CD4-positive, alpha-beta T cell treated with Interleukin-12 subunit alpha and Interleukin-12 subunit beta, for 1 hour (primary cell): ENCODE results near the gene TBC1D9B.

Source experiments
- DNase-seq: peaks from one replicate; pipeline ENCODE4 v3.0.0-alpha.2; 2020

The TBC1D9B gene

DNA sequence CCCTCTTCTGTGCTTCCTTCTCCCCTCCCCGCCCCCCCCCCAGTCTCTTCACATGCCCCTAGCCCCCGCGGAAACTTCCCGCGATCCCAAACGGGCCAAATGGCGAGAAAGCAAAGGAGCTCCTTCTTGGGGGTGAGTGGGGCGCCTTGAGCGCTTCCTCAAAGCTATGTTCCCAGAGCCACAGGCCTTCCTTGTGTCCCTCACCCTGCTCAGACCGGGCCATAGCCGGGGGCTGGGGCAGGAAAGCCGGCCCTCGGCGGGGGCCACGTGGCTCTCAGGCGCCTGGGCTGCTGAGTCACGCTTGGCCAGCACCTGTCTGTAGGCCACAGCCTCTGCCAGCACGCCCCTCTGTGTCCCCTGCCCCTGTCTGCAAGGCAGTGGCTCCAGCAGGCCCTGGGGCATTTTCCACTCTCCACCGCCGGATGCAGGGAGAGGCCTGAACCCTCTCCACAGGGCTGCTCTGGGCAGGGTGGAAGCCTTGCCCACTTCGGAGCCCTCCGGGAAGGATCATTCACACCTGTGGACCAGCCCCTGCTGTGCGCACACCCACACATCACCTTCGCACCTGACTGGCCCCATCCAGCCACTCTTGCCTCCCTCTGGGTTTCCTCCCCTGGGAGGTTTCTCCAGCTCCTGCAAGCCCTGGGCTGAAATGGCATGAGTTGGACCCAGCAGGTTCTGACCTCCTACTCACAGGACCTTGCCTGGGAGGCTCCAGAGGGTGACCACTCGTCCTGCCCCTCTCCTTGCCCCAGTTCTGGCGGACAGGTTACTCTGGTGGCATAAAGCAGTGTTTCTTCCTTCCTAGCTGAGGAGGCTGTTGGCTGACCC lies 88.2 kb downstream of the TBC1D9B start:
- no peak for DNase-seq

GRCh38 chr5:179818746-179819295 lies 88.9 kb downstream of the TBC1D9B start:
- DNase-seq, result peak; percentile 93

- no peak for DNase-seq
Measured at GRCh38 chr5:179817890-179818745, 89.6 kb downstream of the TBC1D9B start.

GRCh38 chr5:179817470-179817840 lies 90.2 kb downstream of the TBC1D9B start:
- DNase-seq, result no peak

DNA sequence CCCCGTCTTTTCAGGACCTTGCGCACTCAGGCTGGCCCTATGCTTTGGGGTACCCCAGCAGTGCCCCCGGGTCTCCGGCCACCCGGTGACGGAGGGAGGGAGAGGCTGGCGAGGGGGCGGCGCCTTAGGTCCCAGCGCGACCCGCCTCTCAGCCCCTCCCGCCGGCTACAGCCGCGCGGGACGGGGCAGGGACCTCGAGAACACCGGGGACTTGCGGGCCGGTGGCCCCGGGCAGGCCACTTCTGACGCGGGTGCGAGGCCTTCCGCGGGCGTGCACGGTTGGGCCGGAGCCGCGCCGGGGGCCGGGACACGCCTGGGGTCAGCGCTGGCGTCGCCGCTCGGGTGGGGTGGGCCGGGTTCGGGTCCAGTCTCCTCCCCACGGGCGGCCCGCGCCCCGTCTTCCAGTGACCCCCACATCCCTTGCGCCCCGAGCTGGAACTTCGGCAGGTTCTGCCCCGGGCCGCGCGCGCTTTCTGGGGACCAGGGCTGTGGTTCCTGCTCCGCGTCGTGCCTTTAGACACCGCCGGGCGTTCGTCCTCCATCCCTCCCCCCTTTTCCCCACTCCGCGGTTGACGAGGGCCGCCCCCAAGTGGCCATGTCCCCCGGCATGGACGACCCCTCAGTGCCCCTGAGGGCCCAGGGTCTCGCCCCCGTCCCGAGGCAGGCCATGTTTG lies 90.8 kb downstream of the TBC1D9B start:
- no peak for DNase-seq

DNA sequence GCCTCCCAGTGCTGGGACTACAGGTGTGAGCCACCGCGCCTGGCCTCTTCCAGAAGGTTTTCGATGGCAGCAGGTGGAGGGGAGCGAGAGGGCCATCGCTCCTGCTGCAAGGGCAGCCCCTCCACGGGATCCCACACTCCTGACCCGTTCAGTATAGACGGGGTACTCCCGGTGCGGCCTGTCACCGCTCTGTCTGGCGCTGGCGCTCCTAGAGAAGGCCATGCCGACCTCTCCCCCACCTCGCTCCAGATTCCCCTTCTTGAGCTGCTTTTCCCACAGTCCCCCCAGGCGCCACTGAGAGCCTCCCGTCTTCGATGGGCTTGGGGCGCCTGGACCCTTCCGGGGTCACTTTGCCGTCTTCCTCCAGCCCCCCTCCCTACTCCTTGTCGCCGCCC lies 91.3 kb downstream of the TBC1D9B start:
- DNase-seq, result no peak

DNA sequence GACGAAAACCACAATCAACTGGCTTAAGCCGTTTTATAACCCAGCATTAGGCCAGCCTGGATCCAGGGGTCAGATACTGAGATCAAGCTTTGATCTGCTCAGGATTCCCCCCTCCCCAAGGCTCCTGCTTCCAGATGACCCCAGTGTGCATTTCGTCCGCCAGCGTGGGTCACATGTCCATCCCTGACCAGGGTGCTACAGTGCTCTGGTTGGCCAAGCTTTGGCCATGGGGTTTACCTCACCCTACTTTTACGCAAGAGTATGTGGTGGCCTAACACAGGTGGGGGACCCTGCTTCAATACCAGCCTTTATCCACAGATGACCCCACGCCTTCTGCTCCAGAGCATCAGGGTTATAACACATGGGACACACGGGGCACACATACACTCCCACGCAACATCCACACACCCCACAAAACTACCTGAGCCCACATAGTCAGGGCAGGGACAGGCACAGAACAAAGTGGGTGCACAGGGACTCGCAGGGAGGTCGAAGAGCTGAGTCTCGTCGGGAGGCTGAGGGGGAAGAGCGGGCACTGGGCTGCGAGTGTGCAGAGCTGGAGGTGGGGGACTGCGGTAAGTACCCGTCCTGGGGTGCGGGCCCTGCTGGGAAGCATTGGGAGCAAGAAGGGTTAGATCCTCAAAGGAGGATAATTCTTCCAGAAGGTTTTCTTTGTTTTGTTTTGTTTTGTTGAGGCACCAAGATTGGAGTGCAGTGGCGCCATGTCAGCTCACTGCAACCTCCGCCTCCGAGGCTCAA lies 92.0 kb downstream of the TBC1D9B start:
- no peak for DNase-seq

GRCh38 chr5:179814090-179814489 lies 93.6 kb downstream of the TBC1D9B start:
- no peak for DNase-seq

DNA sequence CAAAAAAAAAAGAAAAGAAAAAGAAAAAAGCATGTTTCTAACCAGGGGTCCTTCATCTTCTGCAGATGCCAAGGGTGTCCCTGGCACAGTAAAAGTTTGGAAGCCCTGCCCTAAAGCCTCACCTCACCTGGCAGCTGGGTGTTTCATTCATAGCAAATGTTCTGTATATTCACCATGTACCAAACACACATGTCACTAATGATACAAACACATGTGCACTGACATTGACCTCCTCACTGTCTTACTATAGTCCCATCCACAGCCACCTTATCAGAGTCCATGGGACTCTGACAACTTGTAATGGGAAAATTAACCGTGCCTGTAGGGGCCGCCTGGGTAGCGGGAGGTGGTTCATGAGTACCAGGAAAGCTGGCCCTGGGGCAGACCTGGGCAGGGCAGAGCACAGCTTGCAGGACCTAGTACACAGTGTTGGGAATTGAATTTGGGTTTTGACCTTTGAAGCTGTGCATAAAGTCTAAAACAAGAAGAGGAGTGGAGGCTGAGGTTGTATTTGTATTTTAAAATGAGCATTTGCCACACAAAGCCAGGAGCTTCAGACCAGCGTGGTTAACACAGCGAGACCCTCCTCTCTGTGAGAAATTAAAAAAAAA lies 94.6 kb downstream of the TBC1D9B start:
- no peak for DNase-seq

DNA sequence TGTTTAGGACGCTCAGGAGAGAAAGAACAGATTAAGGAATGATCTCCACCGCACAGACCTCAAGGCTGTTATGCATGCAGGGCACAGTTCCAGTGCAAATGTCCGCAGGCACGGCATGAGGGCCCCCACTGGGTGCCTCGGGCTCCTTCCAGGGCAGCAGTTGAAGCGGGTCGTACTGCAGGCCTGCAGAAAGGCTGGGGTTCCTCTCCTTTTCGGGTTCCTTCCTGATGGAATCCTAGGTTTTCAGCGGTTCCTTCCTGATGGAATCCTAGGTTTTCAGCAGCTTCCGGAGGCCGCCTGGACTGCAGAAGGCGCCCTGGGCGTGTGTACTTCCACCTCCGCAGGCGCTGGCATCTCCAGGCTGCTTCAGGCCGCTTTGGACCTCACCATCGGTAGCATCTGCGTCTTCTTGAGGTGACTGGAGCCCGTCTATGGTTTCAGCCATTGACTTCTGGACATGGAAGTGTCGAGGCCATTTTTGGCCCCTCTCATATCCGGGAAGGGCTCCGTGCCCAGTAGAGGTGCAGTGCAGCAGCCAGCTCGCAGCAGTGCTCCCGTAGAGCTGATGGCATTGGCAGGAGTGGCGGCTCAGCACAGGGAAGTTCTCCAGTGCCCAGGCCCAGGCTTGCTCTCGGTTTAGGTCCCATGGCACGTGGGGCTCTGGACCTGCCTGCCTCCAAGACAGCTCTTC lies 95.4 kb downstream of the TBC1D9B start:
- DNase-seq, result no peak
